ENCODE measurements around the gene LAMC1.
"Not testable (repeated sequence)": the region's sequence is repeated elsewhere in the genome, so short reads cannot be mapped to it uniquely, and the experiment has no call there.

LAMC1 gene

DNA sequence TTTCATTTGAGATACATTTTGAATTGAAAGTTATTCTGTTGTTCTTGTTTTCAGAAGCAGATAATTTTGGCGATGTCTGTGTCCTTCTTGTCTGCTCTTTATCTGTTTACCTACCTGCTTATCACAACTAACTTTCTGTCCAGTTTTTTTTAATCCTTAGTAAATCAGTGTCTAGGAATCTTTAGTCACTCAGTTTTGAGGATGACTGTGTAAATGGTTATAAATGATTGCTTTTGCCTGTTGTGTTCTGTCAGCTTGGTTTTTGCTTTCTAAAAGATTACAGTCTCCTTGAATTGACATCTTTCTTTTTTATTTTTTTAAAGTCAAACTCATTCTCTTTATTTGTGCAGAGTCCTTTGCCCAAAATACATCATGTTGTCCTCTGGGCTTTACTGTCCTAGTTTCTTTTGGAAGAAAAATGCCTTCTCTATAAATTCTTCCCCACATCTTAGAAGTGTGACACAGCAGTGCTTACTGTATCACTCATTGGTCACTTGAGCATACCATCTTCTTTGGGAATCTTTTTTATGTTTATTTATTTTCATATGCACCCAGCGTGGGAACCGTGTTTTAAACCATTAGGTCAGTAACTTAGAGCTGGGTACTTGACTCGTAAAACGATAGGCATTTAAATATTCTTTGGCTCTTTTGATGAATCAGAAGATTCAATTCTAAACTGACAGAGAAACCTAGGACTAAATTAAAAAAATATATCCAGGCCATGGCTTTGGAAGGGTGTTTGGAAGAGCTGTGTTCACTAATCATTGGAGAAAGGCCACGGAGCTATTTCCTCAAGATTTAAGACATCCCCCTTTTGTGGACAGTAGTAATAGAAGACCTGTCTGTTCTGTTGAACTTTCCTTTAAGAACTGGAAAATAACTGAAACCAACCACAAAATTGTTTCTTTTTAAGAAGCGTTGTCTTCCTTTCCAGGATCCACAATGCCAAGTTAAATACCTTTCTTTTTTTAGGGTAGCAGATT lies 20.9 kb downstream of the LAMC1 start:
- no peak for DNase-seq

DNA sequence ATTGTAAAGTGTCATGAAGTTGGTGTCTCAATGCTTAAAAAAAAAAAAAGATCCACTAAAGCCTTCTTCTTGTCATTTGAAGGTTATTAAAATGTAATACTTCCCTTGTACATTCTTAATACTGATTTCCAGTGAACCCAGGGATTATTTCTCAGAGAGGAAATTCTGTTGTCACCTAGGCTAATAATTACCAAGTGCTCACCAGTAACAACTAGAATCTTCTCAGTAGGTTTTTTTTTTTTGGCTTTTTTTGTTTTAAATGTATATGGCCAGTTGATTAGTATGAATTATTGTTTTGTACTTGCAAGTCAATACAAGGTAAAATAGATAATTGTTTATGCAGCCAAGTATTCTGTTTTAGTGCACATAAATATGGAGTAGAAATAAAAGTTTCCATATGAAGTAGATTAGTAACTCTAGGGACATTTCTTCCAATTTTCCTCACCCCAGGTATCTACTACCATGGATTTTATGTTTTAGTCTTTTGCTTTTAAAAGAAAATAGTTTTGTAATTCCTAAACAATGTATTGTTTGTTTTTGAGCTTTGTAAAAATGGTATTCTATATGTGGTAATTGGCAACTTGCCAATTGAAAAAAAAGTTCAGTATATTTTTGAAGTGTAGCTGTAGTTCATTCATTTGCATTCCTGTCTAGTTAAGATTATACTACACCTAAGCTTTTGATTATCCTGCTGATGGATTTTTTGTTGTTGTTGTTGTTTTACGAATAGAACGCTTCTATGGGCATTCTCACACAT lies 21.9 kb downstream of the LAMC1 start:
- DNase-seq = no peak

GRCh38 chr1:183048087-183049085 lies 25.2 kb downstream of the LAMC1 start:
- DNase-seq = no peak

DNA sequence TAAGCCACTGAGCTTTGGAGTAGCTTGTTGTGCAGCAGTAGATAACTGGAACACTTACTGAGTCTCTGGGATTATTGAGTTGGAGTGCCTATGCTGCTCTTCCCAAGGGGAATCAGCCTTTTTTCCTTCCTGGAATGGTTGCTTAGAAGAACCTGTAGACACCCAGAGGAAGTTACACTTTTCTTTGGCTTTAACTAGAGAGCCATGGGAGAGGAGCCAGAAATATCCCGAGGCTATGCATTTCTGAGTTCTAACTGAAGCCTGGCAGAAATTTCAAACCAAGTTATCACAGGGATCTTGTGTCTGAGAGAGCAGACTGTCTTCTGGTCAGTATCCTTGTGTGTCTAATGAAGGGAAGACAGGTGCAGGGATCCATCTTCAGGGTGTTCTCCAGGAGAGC lies 28.3 kb downstream of the LAMC1 start:
- no peak for DNase-seq

DNA sequence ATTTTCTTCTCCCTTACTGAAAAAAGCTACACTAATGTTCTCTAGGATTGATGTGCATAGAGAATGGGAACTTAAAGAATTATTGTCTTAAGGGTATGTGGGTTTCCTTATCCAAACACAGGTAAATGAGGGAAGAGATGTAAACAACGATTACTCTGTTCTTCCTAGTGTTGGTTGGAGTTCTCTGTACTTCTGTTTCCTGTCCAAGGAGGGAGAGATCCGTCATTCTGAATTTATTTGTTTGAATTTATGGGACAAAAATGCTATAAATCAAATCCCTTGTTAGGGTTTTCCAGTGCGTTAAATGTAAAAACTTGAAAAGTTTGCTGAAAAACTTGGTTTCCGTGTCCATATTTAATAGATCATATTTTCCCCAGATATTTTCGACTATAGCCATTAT lies 29.6 kb downstream of the LAMC1 start:
- no peak for DNase-seq

- DNase-seq = no peak
These were observed 35.8 kb downstream of the LAMC1 start for GRCh38 chr1:183058851-183059502.

DNA sequence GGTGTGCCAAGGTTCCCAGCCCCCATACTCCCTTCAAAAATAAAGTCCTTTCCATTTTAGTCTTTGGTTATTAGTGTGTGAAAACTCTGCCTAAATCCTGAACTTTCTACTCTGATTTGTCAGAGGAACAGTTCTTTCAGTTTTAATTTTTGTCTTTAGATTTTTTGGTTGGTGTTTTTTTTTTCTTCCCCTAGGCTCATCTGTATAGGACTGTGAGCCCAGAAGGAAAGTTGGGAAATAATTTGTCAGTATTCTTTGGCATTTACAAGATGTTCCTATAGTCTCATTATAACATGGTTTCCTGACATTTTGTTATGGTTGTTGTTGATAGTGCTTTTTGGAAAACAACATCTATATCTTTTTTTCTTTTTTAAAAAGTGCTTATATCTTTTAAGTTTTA lies 38.0 kb downstream of the LAMC1 start:
- no peak for DNase-seq

DNA sequence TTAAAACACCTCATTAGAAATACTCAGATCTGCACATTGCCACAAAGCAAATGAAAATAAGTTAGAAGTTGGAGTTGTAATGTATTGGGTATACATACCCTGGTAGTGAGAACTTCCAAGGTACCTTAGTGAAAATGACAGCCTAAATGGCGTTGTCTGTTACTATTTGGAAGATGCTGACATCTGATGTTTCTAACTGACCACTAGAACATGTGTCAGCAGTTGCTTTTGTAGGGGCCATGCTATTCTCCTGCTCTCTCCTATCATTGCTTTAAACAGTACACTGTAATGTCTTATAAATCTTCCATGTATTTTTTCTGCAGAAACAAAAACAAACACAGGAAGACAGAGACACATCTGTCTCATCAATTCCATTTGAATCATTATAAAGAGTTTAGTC lies 40.1 kb downstream of the LAMC1 start:
- DNase-seq = no peak

- no peak for DNase-seq
These were observed 42.0 kb downstream of the LAMC1 start for GRCh38 chr1:183065168-183065706.

- not testable (repeated sequence) for DNase-seq
These were observed 43.2 kb downstream of the LAMC1 start for GRCh38 chr1:183066432-183066831.

- DNase-seq = peak; percentile 44
These were observed 46.5 kb downstream of the LAMC1 start for GRCh38 chr1:183069562-183070216.

DNA sequence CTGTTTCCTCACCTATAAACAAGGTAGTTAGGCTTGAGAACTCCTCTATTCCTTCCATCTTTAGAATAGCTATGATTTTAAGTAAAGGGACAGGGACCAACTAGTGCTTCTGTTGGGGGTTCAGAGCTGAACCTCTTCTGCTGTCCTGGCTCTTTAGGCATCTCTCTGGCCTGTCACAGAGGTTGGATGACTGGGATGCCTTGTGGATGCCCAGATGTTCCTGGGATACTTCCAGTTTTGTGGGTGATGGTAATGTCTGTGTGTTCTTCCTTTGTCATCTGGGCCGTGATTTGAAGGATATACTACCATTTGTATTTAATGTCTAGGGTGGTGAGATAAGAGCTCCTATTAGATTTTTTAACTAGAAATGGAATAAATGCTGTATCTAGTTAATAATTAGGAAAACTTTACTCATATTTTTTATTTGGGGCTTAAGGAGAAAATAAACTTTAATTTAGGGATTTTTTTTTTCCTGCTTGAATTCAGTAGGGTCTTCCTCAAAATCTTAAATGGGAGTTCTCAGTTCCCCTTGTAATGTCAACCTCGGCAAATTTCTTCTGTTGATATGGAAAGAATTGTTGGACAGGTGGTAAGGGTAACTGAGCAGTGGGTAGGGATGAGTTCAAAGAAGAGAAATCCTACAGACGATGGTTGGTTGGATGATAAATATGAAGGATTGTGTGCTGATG lies 47.2 kb downstream of the LAMC1 start:
- DNase-seq = no peak

DNA sequence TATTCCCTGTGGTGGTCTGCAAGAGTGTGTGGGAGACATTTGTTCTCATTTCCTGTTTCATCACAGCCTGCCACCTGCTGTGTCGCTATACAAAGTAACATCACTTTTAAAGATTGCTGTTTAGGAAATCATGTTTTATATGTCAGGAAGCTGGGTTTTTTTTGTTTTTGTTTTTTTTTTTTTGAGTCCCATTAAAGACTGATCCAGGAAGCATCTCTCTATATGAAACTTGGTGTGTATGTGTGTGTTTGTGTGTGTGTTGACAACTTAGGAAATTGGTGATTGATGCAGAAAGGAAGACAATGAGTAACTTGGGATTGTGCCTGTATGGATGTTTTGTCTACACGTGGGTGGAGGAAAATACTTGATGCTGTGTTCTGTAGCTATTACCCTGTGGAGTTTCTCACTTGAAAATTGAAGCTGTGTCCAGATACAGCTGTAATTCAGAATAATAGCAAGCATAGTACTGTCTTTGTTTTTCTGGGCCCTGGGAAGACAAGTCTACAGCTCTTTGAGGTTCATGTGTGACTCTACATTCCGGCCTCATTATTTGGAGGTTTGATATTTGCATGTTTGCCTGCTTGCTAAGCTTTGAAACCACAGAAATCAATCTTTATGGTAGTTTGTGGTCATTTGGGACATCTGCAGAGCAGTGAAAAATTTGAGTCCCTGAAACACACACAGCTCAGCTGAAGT lies 47.9 kb downstream of the LAMC1 start:
- DNase-seq = no peak

- DNase-seq = not testable (repeated sequence)
These were observed 49.4 kb downstream of the LAMC1 start for GRCh38 chr1:183072595-183072994.

- no peak for DNase-seq
These were observed 50.1 kb downstream of the LAMC1 start for GRCh38 chr1:183073320-183073719.

GRCh38 chr1:183074215-183074614 lies 51.0 kb downstream of the LAMC1 start:
- no peak for DNase-seq

- DNase-seq = peak; percentile 15
These were observed 52.6 kb downstream of the LAMC1 start for GRCh38 chr1:183075861-183076260.

DNA sequence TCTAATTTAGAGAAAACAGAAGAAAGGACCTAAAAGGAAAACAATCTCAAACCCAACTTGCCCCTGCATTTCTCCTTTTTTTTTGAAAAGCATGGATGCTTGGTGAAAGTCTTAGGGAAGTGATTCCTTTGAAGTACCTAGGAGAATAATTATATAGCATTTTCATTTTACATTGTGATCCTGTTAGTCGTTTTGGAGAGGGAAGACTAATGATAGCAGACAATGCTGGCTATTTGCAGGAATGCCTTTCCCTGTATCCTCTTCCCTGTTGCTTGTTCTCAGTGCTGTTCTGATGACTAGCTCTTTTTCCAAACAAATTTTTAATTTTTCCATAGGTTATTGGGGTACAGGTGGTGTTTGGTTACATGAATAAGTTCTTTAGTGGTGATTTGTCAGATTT lies 53.9 kb downstream of the LAMC1 start:
- no peak for DNase-seq

- no peak for DNase-seq
These were observed 56.6 kb downstream of the LAMC1 start for GRCh38 chr1:183079712-183080388.

Measured in DMS79 (cell line).